GM18508 (cell line): ENCODE results near the gene SDR42E2.

ENCODE experiments used
- ATAC-seq: cut with Tn5 transposase; IDR thresholded peaks from one replicate; pipeline ENCODE4 v1.9.1; 2021; ENCODE audit warnings: moderate number of reproducible peaks; ENCODE audit not compliant: insufficient read depth, unreplicated experiment

The SDR42E2 gene

GRCh38 chr16:22235839-22236745 is 73.8 kb downstream of the SDR42E2 start:
- no peak for ATAC-seq

DNA sequence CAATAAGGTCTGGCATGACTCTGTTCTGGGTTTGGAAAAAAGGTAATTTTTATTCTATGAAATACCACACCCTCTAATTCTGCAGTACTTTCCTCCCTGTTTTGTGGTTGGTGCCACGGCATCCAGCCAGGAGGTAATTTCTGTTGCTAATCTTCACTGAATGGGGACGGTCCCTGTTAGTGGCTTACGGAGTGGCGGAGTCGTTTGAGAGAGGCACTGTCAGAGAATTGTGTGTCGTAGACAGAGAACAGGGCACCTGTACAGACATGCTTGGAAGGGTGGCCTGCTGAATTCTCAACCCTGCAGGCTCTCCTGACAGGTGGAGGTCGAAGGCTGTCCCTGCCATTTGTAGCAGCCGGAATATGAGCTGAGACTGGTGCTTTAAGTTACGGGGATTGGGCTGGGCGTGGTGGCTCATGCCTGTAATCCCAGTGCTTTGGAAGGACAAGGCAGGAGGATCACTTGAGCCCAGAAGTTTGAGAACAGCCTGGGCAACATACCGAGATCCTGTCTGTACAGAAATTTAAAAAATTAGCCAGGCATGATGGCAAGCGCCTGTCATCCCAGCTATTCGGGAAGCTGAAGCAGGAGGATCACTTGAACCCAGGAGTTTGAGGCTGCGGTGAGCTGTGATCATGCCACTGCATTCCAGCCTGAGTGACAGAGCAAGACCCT is 77.0 kb downstream of the SDR42E2 start:
- ATAC-seq, result no peak

- no peak for ATAC-seq
Observed at GRCh38 chr16:22240023-22240710, 77.9 kb downstream of the SDR42E2 start.
